AG10803 (cell line): Measurements from ENCODE around the gene SHISA3.

ENCODE experiments used
- DNase-seq: peaks from one replicate; pipeline ENCODE4 v3.0.0; 2010; ENCODE audit warnings: low read depth
- H3K4me3 ChIP-seq: 2 replicates; pipeline ENCODE4 v1.5.1; 2011; ENCODE audit warnings: mild to moderate bottlenecking, low read length, control low read depth
- CTCF ChIP-seq: conservative IDR thresholded peaks from 2 replicates; pipeline ENCODE4 v1.5.1; 2011; ENCODE audit warnings: mild to moderate bottlenecking, low read length, control low read depth, inconsistent platforms

The SHISA3 gene

GRCh38 chr4:42391355-42391664 lies 6.0 kb upstream of the SHISA3 start:
- no peak for DNase-seq
- TF ChIP-seq CTCF = no peak
- H3K4me3 ChIP-seq = no peak overlapping the region

GRCh38 chr4:42391981-42392380 lies 5.3 kb upstream of the SHISA3 start:
- H3K4me3 ChIP-seq = no peak overlapping the region
- TF ChIP-seq CTCF = no peak
- no peak for DNase-seq

GRCh38 chr4:42392436-42392835 lies 4.9 kb upstream of the SHISA3 start:
- no peak for TF ChIP-seq CTCF

GRCh38 chr4:42395595-42395994 lies 1.7 kb upstream of the SHISA3 start:
- TF ChIP-seq CTCF = no peak

More at GRCh38 chr4:42392436-42392835, 4.9 kb upstream of the SHISA3 start:
- no peak for DNase-seq
- no peak overlapping the region for H3K4me3 ChIP-seq

GRCh38 chr4:42396361-42396751 lies 932 bp upstream of the SHISA3 start:
- no peak overlapping the region for H3K4me3 ChIP-seq
- TF ChIP-seq CTCF = no peak
- DNase-seq = no peak

More at GRCh38 chr4:42395595-42395994, 1.7 kb upstream of the SHISA3 start:
- H3K4me3 ChIP-seq = no peak overlapping the region
- DNase-seq = no peak

- no peak for DNase-seq
- no peak for TF ChIP-seq CTCF
- no peak overlapping the region for H3K4me3 ChIP-seq
Observed at GRCh38 chr4:42397635-42398170, 415 bp downstream of the SHISA3 start.

GRCh38 chr4:42398171-42398870 lies 1.0 kb downstream of the SHISA3 start:
- H3K4me3 ChIP-seq = no peak overlapping the region
- TF ChIP-seq CTCF = no peak
- DNase-seq = no peak
